ENCODE results near the gene ATG101.

- no peak for TF ChIP-seq EZH2 (IDR thresholded peaks at IDR 0.05)
- TF ChIP-seq CTCF (IDR thresholded peaks at IDR 0.05): no peak
- TF ChIP-seq EZH2phosphoT487 (IDR thresholded peaks at IDR 0.05): no peak
These were observed 52.7 kb downstream of the ATG101 start for GRCh38 chr12:52122540-52122871.

All from neural progenitor cell (in vitro differentiated cells).